HCT116 (cell line): ENCODE measurements around the gene LIMD2. TPM values are rescaled to one million over a fixed set of nuclear protein-coding genes. Genes with fewer than 3 reads are reported as not detected.

Experiments
- ATAC-seq: fragments of 200-7000 bp; cut with Tn5 transposase; 2 replicates; pipeline ENCODE4 v1.9.1; 2020; ENCODE audit warnings: mild to moderate bottlenecking, moderate library complexity
- BruUV-seq: library from RNA; stranded (reverse); fragments of 400-500 nt; replicated peaks from 2 replicates; lab custom pipeline; 2021; lab: Mats Ljungman, UMichigan
- CTCF ChIA-PET: fragments of 300-600 bp; sonication (Branson Sonifier 250); formaldehyde crosslinking; loops from one replicate; lab custom pipeline; 2021; ENCODE audit warnings: antibody characterized with exemption; lab: Charles Lee
- POLR2A ChIA-PET: fragments of 300-600, 350-600 bp; sonication (Branson Sonifier 250); formaldehyde crosslinking; loops from one replicate; lab custom pipeline; 2021; ENCODE audit warnings: antibody characterized with exemption; lab: Charles Lee
- RAD21 ChIA-PET, 2 experiments: fragments of 300-600 bp; sonication (Branson Sonifier 250); formaldehyde crosslinking; loops; one replicate each; lab custom pipeline; 2023; ENCODE audit warnings: low total read pairs in 2 of 2; ENCODE audit not compliant: uncharacterized antibody in 2 of 2, unreplicated experiment in 2 of 2, low non-redundant PET in 1 of 2; lab: Charles Lee
- DNase-seq: peaks from one replicate; pipeline ENCODE4 v3.0.0-alpha.2; 2010; ENCODE audit warnings: low read depth, low spot score
- H2AFZ ChIP-seq: fragments of 200-600 bp; shearing (Covaris generic), sonication (generic); 2 replicates; pipeline ENCODE4 v1.6.1; 2017; ENCODE audit warnings: low read depth, mixed run types, mixed read lengths, antibody characterized with exemption, low read length; ENCODE audit not compliant: poor library complexity, severe bottlenecking
- H3K27ac ChIP-seq: 2 replicates; pipeline ENCODE4 v1.5.1; 2012; ENCODE audit warnings: low read depth, low read length
- H3K27me3 ChIP-seq: fragments of 200-600 bp; sonication (generic); 2 replicates; pipeline ENCODE4 v1.6.1; 2016; ENCODE audit warnings: mixed run types, low read length, mixed read lengths; ENCODE audit not compliant: insufficient read depth
- H3K36me3 ChIP-seq, 2 experiments: fragments of 200-500 bp in 1 of 2; fragments of 200-600 bp in 1 of 2; sonication (Bioruptor generic) in 1 of 2; sonication (generic) in 1 of 2; 2 replicates each; pipeline versions ENCODE4 v1.5.1 to v1.6.1; 2014 to 2016; ENCODE audit warnings: low read length in 2 of 2, inconsistent platforms in 1 of 2, mixed read lengths in 1 of 2, mixed run types in 1 of 2; ENCODE audit not compliant: insufficient read depth in 2 of 2, control insufficient read depth in 1 of 2
- H3K4me1 ChIP-seq, 2 experiments: fragments of 200-600 bp in 1 of 2; sonication (generic) in 1 of 2; 2 replicates each; pipeline versions ENCODE4 v1.5.1 to v1.6.1; 2012 to 2017; ENCODE audit warnings: low read length in 2 of 2, inconsistent platforms in 1 of 2, mild to moderate bottlenecking in 1 of 2, mixed read lengths in 1 of 2, mixed run types in 1 of 2, moderate library complexity in 1 of 2; ENCODE audit not compliant: insufficient read depth in 2 of 2, control insufficient read depth in 1 of 2
- H3K4me2 ChIP-seq: fragments of 200-600 bp; sonication (generic); 2 replicates; pipeline ENCODE4 v1.6.1; 2017; ENCODE audit warnings: mixed run types, low read length, mixed read lengths
- H3K4me3 ChIP-seq, 2 experiments: fragments of 200-600 bp in 1 of 2; sonication (generic) in 1 of 2; replicated peaks in 1 of 2; 2 replicates each; pipeline ENCODE4 v1.5.1; 2011 to 2016; ENCODE audit warnings: low read length in 2 of 2, control low read depth in 1 of 2, low read depth in 1 of 2, mild to moderate bottlenecking in 1 of 2, mixed read lengths in 1 of 2, mixed run types in 1 of 2
- H3K79me2 ChIP-seq: fragments of 200-600 bp; sonication (generic); 2 replicates; pipeline ENCODE4 v1.6.1; 2017; ENCODE audit warnings: mild to moderate bottlenecking, mixed run types, low read length, moderate library complexity, mixed read lengths; ENCODE audit not compliant: insufficient read depth
- H3K9ac ChIP-seq: fragments of 200-600 bp; sonication (generic); 2 replicates; pipeline ENCODE4 v1.6.1; 2016; ENCODE audit warnings: low read length, mixed read lengths
- H3K9me2 ChIP-seq: fragments of 200-600 bp; sonication (generic), shearing (Covaris generic); 2 replicates; pipeline ENCODE4 v1.6.1; 2017; ENCODE audit warnings: mixed run types, mild to moderate bottlenecking, moderate library complexity; ENCODE audit not compliant: insufficient read depth
- H3K9me3 ChIP-seq, 2 experiments: fragments of 200-500 bp in 1 of 2; fragments of 200-600 bp in 1 of 2; sonication (Bioruptor generic) in 1 of 2; sonication (generic) in 1 of 2; 2 replicates each; pipeline ENCODE4 v1.6.1; 2014 to 2017; ENCODE audit warnings: low read length in 2 of 2, mixed read lengths in 2 of 2, inconsistent platforms in 1 of 2, low read depth in 1 of 2, mild to moderate bottlenecking in 1 of 2, mixed run types in 1 of 2, moderate library complexity in 1 of 2; ENCODE audit not compliant: control insufficient read depth in 1 of 2, insufficient read depth in 1 of 2
- H4K20me1 ChIP-seq: fragments of 200-600 bp; sonication (generic), shearing (Covaris generic); 2 replicates; pipeline ENCODE4 v1.6.1; 2017; ENCODE audit warnings: mixed run types, mild to moderate bottlenecking, moderate library complexity; ENCODE audit not compliant: insufficient read depth
- CBX3 ChIP-seq: IDR thresholded peaks from 2 replicates; pipeline ENCODE4 v1.6.1; 2012; ENCODE audit warnings: low read depth
- CEBPB ChIP-seq: IDR thresholded peaks from 2 replicates; pipeline ENCODE4 v1.6.1; 2012; ENCODE audit warnings: low read depth
- ELF1 ChIP-seq: IDR thresholded peaks from 2 replicates; pipeline ENCODE4 v1.6.1; 2012; ENCODE audit warnings: low read depth, borderline replicate concordance
- EZH2 ChIP-seq: fragments of 200-600 bp; sonication (generic); IDR thresholded peaks from 2 replicates; pipeline ENCODE4 v1.6.1; 2017; ENCODE audit warnings: antibody characterized with exemption, mixed run types
- FOSL1 ChIP-seq: IDR thresholded peaks from 2 replicates; pipeline ENCODE4 v1.6.1; 2012; ENCODE audit warnings: low read depth
- JUND ChIP-seq: IDR thresholded peaks from 2 replicates; pipeline ENCODE4 v1.6.1; 2012
- MAX ChIP-seq: IDR thresholded peaks from 2 replicates; pipeline ENCODE4 v1.6.1; 2012
- POLR2A ChIP-seq: IDR thresholded peaks from 2 replicates; pipeline ENCODE4 v1.7.0; 2011; ENCODE audit warnings: borderline replicate concordance; ENCODE audit not compliant: insufficient read depth, insufficient read length; ENCODE audit errors: extremely low read depth
- POLR2AphosphoS5 ChIP-seq: IDR thresholded peaks from 2 replicates; pipeline ENCODE4 v1.6.1; 2011; ENCODE audit warnings: mild to moderate bottlenecking, low read depth, low read length, moderate library complexity
- RAD21 ChIP-seq: IDR thresholded peaks from 2 replicates; pipeline ENCODE4 v1.6.1; 2012; ENCODE audit warnings: low read depth, mild to moderate bottlenecking
- SIN3A ChIP-seq: IDR thresholded peaks from 2 replicates; pipeline ENCODE4 v1.6.1; 2012; ENCODE audit warnings: low read depth
- SRF ChIP-seq: IDR thresholded peaks from 2 replicates; pipeline ENCODE4 v1.6.1; 2012; ENCODE audit warnings: low read depth
- TCF7L2 ChIP-seq: IDR thresholded peaks from 2 replicates; pipeline ENCODE4 v1.7.0; 2011; ENCODE audit warnings: borderline replicate concordance, inconsistent platforms; ENCODE audit not compliant: insufficient read depth, insufficient read length; ENCODE audit errors: extremely low read depth
- YY1 ChIP-seq: IDR thresholded peaks from 2 replicates; pipeline ENCODE4 v1.6.1; 2011; ENCODE audit warnings: low read length, low read depth, moderate library complexity, mild to moderate bottlenecking; ENCODE audit not compliant: insufficient replicate concordance; ENCODE audit errors: extremely low read depth
- ZFX ChIP-seq: fragments of 450-650 bp; IDR thresholded peaks from 2 replicates; pipeline ENCODE4 v1.6.1; 2017
- ZNF274 ChIP-seq: fragments of 200-500 bp; sonication (Bioruptor generic); IDR thresholded peaks from 2 replicates; pipeline ENCODE4 v1.6.1; 2014; ENCODE audit warnings: mild to moderate bottlenecking, low read depth, low read length, inconsistent platforms
- intact Hi-C: fragments of 100-400 bp; cut with micrococcal nuclease; formaldehyde crosslinking; loops from 2 replicates; pipeline ENCODE4 v1.10.0; 2022
- total RNA-seq: library from RNA; stranded (reverse); gene quantifications from one replicate; pipeline ENCODE4 v1.2.1, GENCODE V29; 2021; ENCODE audit not compliant: unreplicated experiment
- TF ChIP-seq, protein P1 (sequence below): IDR thresholded peaks from 2 replicates; pipeline ENCODE4 v1.6.1; 2012; ENCODE audit warnings: low read depth
- TF ChIP-seq, protein P2 (sequence below), 3 experiments: fragments of 200-600 bp in 1 of 3; sonication (generic) in 1 of 3; IDR thresholded peaks in 2 of 3; conservative IDR thresholded peaks in 1 of 3; 2 replicates each; pipeline ENCODE4 v1.5.1; 2012 to 2017; ENCODE audit warnings: low read depth in 2 of 3, low read length in 2 of 3, antibody characterized with exemption in 1 of 3, borderline replicate concordance in 1 of 3, control low read depth in 1 of 3, mild to moderate bottlenecking in 1 of 3, mixed read lengths in 1 of 3, mixed run types in 1 of 3, moderate library complexity in 1 of 3; ENCODE audit not compliant: insufficient read depth in 1 of 3

LIMD2 gene
- total RNA-seq, 1 experiment from 2014 or later = 8.4 TPM

GRCh38 chr17:63675607-63676546 is 24.0 kb downstream of the LIMD2 start:
- Histone ChIP-seq H3K27me3 (no peaks in the 10 kb centered on the region), H3K79me2 (no peaks in the 10 kb centered on the region), H3K27ac (peak overlapping the region; percentile 77), H3K4me2 (peak overlapping the region; percentile 59), H3K9me2 (no peaks in the 10 kb centered on the region), H2AFZ (no peak overlapping the region), H3K9me3 (no peaks in the 10 kb centered on the region), H3K4me3 (peak overlapping the region in 1 of 2 experiments; percentile 11; a peak in 2 of 4 replicates), H4K20me1 (no peaks in the 10 kb centered on the region), H3K9ac (peak overlapping the region; percentile 22; the same call in 1 of the 2 replicates), H3K36me3 (no peaks in the 10 kb centered on the region), H3K4me1 (peaks cover 24 to 26% of the 10 kb centered on the region in 2 experiments)
- RAD21 ChIA-PET = no interaction called here
- no TSS peak for BruUV-seq
- CTCF ChIA-PET = interaction anchor here (0.5 to 2.3 kb wide), 6 partner anchors 21 to 270 kb away, joined by 3 to 10 read pairs (median 3); partner anchors contain the start of gene MAP3K3
- ATAC-seq (peak; percentile 86), DNase-seq (peak; percentile 76)
- POLR2A ChIA-PET = interaction anchor here (1.8 to 2.7 kb wide), 3 partner anchors 10 to 98 kb away, joined by 7 to 8 read pairs (median 8); partner anchors contain the start of genes CCDC47, DDX42 and MAP3K3
- intact Hi-C loops = no loop called here
- TF ChIP-seq, protein P1, sequence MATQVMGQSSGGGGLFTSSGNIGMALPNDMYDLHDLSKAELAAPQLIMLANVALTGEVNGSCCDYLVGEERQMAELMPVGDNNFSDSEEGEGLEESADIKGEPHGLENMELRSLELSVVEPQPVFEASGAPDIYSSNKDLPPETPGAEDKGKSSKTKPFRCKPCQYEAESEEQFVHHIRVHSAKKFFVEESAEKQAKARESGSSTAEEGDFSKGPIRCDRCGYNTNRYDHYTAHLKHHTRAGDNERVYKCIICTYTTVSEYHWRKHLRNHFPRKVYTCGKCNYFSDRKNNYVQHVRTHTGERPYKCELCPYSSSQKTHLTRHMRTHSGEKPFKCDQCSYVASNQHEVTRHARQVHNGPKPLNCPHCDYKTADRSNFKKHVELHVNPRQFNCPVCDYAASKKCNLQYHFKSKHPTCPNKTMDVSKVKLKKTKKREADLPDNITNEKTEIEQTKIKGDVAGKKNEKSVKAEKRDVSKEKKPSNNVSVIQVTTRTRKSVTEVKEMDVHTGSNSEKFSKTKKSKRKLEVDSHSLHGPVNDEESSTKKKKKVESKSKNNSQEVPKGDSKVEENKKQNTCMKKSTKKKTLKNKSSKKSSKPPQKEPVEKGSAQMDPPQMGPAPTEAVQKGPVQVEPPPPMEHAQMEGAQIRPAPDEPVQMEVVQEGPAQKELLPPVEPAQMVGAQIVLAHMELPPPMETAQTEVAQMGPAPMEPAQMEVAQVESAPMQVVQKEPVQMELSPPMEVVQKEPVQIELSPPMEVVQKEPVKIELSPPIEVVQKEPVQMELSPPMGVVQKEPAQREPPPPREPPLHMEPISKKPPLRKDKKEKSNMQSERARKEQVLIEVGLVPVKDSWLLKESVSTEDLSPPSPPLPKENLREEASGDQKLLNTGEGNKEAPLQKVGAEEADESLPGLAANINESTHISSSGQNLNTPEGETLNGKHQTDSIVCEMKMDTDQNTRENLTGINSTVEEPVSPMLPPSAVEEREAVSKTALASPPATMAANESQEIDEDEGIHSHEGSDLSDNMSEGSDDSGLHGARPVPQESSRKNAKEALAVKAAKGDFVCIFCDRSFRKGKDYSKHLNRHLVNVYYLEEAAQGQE = no peak
- no peak for TF ChIP-seq POLR2A
- no peak for TF ChIP-seq ZNF274
- TF ChIP-seq, protein P2, sequence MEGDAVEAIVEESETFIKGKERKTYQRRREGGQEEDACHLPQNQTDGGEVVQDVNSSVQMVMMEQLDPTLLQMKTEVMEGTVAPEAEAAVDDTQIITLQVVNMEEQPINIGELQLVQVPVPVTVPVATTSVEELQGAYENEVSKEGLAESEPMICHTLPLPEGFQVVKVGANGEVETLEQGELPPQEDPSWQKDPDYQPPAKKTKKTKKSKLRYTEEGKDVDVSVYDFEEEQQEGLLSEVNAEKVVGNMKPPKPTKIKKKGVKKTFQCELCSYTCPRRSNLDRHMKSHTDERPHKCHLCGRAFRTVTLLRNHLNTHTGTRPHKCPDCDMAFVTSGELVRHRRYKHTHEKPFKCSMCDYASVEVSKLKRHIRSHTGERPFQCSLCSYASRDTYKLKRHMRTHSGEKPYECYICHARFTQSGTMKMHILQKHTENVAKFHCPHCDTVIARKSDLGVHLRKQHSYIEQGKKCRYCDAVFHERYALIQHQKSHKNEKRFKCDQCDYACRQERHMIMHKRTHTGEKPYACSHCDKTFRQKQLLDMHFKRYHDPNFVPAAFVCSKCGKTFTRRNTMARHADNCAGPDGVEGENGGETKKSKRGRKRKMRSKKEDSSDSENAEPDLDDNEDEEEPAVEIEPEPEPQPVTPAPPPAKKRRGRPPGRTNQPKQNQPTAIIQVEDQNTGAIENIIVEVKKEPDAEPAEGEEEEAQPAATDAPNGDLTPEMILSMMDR (IDR thresholded peaks at IDR 0.05 in 2 of 3, conservative IDR thresholded peaks at IDR 0.05 in 1 of 3; ENCODE audit: borderline replicate concordance in 1 of 3, insufficient read depth in 1 of 3, low read depth in 2 of 3, low read length in 2 of 3) = no peak
- TF ChIP-seq ZFX = no peak
- no peak for TF ChIP-seq EZH2
- TF ChIP-seq MAX = 0 out of 2 replicates have a peak, but pooled peaks have one; percentile 26
- 0 out of 2 replicates have a peak, but pooled peaks have one; percentile 9 for TF ChIP-seq RAD21
- TF ChIP-seq SIN3A = peak; percentile 22; the same call in 1 of the 2 replicates
- no peak for TF ChIP-seq SRF
- TF ChIP-seq FOSL1 = peak; percentile 76; the same call in 1 of the 2 replicates
- peak; percentile 69 for TF ChIP-seq POLR2AphosphoS5
- peak; percentile 86 for TF ChIP-seq JUND
- no peak for TF ChIP-seq YY1
- TF ChIP-seq TCF7L2 = peak; percentile 92
- peak; percentile 41; the same call in 1 of the 2 replicates for TF ChIP-seq CEBPB
- TF ChIP-seq ELF1 = no peak
- peak; percentile 77 for TF ChIP-seq CBX3
